Esophagus squamous epithelium (tissue), 4 donors: Measurements from ENCODE around the gene ETFB.

Experiments used
- POLR2A ChIP-seq, 4 donors: fragments of 450-650 bp; IDR thresholded peaks; one replicate each; pipeline ENCODE4 v1.6.1; 2017; ENCODE audit warnings: antibody characterized with exemption in 4 of 4, mild to moderate bottlenecking in 4 of 4, moderate library complexity in 3 of 4
- TF ChIP-seq, protein P1 (sequence below), 6 experiments: fragments of 450-650 bp in 4 of 6; fragments of 200-600 bp in 2 of 6; sonication (generic) in 2 of 6; IDR thresholded peaks; one replicate each; pipeline ENCODE4 v1.5.1; 2016 to 2019; ENCODE audit warnings: antibody characterized with exemption in 6 of 6, mild to moderate bottlenecking in 4 of 6, moderate library complexity in 4 of 6

DNA sequence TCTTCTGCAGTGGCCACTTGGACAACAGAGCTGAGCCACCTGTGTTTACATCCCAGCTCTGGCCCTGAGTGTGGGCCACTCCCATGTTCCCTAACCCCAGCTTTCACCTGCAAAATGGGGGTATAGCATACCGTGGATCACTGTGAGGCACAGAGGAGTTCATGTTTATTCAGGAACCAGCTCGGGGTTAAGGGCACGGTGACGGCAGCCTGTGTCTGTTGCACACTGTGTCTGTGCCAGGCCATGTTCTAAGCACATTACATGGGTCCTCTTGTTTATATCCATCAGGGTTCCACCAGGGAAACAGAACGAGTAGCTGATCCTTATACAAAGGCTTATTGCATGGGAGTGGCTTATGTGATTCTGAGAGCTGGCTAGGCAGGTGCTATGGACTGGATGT, 68.8 kb downstream of the ETFB start:
- TF ChIP-seq, protein P1, sequence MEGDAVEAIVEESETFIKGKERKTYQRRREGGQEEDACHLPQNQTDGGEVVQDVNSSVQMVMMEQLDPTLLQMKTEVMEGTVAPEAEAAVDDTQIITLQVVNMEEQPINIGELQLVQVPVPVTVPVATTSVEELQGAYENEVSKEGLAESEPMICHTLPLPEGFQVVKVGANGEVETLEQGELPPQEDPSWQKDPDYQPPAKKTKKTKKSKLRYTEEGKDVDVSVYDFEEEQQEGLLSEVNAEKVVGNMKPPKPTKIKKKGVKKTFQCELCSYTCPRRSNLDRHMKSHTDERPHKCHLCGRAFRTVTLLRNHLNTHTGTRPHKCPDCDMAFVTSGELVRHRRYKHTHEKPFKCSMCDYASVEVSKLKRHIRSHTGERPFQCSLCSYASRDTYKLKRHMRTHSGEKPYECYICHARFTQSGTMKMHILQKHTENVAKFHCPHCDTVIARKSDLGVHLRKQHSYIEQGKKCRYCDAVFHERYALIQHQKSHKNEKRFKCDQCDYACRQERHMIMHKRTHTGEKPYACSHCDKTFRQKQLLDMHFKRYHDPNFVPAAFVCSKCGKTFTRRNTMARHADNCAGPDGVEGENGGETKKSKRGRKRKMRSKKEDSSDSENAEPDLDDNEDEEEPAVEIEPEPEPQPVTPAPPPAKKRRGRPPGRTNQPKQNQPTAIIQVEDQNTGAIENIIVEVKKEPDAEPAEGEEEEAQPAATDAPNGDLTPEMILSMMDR (IDR thresholded peaks at IDR 0.05) = no peak
- TF ChIP-seq POLR2A (IDR thresholded peaks at IDR 0.05) = no peak
